ACC112 (cell line): ENCODE data around the gene TBXAS1.
A peak's percentile ranks its signal among the peaks of the same experiment; 100 is the strongest.

Experiments
- H2AFZ ChIP-seq: fragments of 200-600 bp; sonication (generic); one replicate; pipeline ENCODE4 v1.6.0; 2017; ENCODE audit warnings: antibody characterized with exemption, low read length; ENCODE audit not compliant: unreplicated experiment
- H3K27ac ChIP-seq: fragments of 200-600 bp; sonication (generic); 2 replicates; pipeline ENCODE4 v1.5.1; 2014; ENCODE audit warnings: low read depth, mild to moderate bottlenecking, antibody characterized with exemption, low read length, moderate library complexity
- H3K27me3 ChIP-seq: fragments of 200-600 bp; sonication (generic); 2 replicates; pipeline ENCODE4 v1.6.1; 2014; ENCODE audit warnings: mild to moderate bottlenecking, antibody characterized with exemption, low read length, moderate library complexity, mixed read lengths; ENCODE audit not compliant: insufficient read depth
- H3K36me3 ChIP-seq: fragments of 200-600 bp; sonication (generic); 2 replicates; pipeline ENCODE4 v1.6.1; 2016; ENCODE audit warnings: mild to moderate bottlenecking, antibody characterized with exemption, low read length, moderate library complexity, mixed read lengths; ENCODE audit not compliant: insufficient read depth
- H3K4me1 ChIP-seq: fragments of 200-600 bp; sonication (generic); one replicate; pipeline ENCODE4 v1.6.1; 2016; ENCODE audit warnings: low read length, mixed read lengths; ENCODE audit not compliant: insufficient read depth, unreplicated experiment, control insufficient read depth
- H3K4me3 ChIP-seq: fragments of 200-600 bp; sonication (generic); 2 replicates; pipeline ENCODE4 v1.5.1; 2014; ENCODE audit warnings: mild to moderate bottlenecking, low read depth, low read length
- H3K79me2 ChIP-seq: fragments of 200-600 bp; sonication (generic); one replicate; pipeline ENCODE4 v1.6.0; 2016; ENCODE audit warnings: low read length; ENCODE audit not compliant: control insufficient read depth, unreplicated experiment, insufficient read depth

Gene TBXAS1

GRCh38 chr7:139887992-139888481 lies 59.0 kb downstream of the TBXAS1 start:
- no peak overlapping the region for H2AFZ ChIP-seq
- no peaks in the 10 kb centered on the region for H3K27me3 ChIP-seq
- H3K4me3 ChIP-seq = no peak overlapping the region
- no peaks in the 10 kb centered on the region for H3K36me3 ChIP-seq
- peaks cover 8% of the 10 kb centered on the region for H3K4me1 ChIP-seq
- no peaks in the 10 kb centered on the region for H3K79me2 ChIP-seq
- no peak overlapping the region for H3K27ac ChIP-seq

DNA sequence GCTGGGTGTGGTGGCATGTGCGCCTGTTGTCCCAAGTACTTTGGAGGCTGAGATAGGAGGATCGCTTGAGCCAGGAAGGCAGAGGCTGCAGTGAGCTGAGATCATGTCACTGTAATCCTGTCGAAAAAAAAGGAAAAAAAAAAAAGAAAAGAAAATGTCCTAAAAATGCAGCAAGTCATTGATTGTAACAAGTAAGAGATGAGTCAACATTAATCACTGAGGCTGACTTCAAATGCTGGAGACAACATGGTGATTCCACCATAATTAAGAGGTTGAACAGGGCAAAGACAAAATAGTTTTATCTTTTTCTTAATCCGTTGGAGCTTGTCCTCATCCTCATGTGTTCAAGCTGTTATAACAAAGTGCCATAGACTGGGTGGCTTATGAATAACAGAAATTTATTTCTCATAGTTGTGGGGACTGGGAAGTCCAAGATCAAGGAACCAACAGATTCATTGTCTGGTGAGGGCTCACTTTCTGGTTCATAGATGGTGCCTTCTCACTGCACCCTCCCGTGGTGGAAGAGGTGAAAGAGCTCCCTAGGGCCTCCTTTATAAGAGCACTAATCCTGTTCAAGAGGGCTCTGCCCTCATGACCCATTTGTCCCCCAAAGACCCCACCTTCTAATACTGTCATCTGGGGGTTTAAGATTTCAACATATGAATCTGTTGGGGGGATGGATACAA lies 60.3 kb downstream of the TBXAS1 start:
- Histone ChIP-seq H3K4me1 (peaks cover 14% of the 10 kb centered on the region), H3K27ac (peak overlapping the region; percentile 69), H2AFZ (peak overlapping the region; percentile 87), H3K27me3 (no peaks in the 10 kb centered on the region), H3K79me2 (no peaks in the 10 kb centered on the region), H3K4me3 (no peak overlapping the region), H3K36me3 (no peaks in the 10 kb centered on the region)

GRCh38 chr7:139893461-139893860 lies 64.4 kb downstream of the TBXAS1 start:
- Histone ChIP-seq H2AFZ (no peak overlapping the region), H3K79me2 (no peaks in the 10 kb centered on the region), H3K27me3 (no peaks in the 10 kb centered on the region), H3K27ac (no peak overlapping the region), H3K36me3 (no peaks in the 10 kb centered on the region), H3K4me1 (peaks cover 14% of the 10 kb centered on the region), H3K4me3 (no peak overlapping the region)

GRCh38 chr7:139893999-139894398 lies 64.9 kb downstream of the TBXAS1 start:
- no peak overlapping the region for H3K27ac ChIP-seq
- peaks cover 13% of the 10 kb centered on the region for H3K4me1 ChIP-seq
- no peak overlapping the region for H3K4me3 ChIP-seq
- no peaks in the 10 kb centered on the region for H3K36me3 ChIP-seq
- no peak overlapping the region for H2AFZ ChIP-seq
- no peaks in the 10 kb centered on the region for H3K79me2 ChIP-seq
- no peaks in the 10 kb centered on the region for H3K27me3 ChIP-seq

- Histone ChIP-seq H2AFZ (no peak overlapping the region), H3K4me1 (peaks cover 5% of the 10 kb centered on the region), H3K4me3 (no peak overlapping the region), H3K27me3 (no peaks in the 10 kb centered on the region), H3K27ac (no peak overlapping the region), H3K36me3 (no peaks in the 10 kb centered on the region), H3K79me2 (no peaks in the 10 kb centered on the region)
Measured at GRCh38 chr7:139895141-139895829, 66.2 kb downstream of the TBXAS1 start.

DNA sequence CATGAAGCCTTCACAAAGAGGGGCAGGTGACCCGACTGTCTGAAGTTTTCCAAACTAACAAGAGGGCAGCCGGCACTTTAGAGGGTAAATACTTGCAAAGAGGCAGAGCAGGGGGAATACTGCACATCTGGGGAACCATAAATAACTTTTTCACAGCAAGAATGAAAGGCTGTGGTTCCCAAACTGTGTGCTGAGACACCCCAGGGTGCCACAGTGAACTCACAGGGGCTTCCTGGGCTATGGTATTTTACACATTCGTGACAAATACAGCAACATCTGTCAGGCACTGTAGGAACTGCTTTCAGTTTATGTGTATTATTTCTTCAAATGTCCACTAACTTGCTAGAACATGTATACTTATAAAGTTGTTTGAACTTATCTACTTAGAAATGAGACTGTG lies 67.2 kb downstream of the TBXAS1 start:
- H3K4me3 ChIP-seq = no peak overlapping the region
- H3K4me1 ChIP-seq = peaks cover 5% of the 10 kb centered on the region
- H3K79me2 ChIP-seq = no peaks in the 10 kb centered on the region
- no peaks in the 10 kb centered on the region for H3K27me3 ChIP-seq
- no peak overlapping the region for H2AFZ ChIP-seq
- H3K27ac ChIP-seq = no peak overlapping the region
- no peaks in the 10 kb centered on the region for H3K36me3 ChIP-seq

GRCh38 chr7:139896831-139897230 lies 67.8 kb downstream of the TBXAS1 start:
- no peaks in the 10 kb centered on the region for H3K79me2 ChIP-seq
- no peak overlapping the region for H2AFZ ChIP-seq
- peaks cover 5% of the 10 kb centered on the region for H3K4me1 ChIP-seq
- no peak overlapping the region for H3K4me3 ChIP-seq
- H3K27me3 ChIP-seq = no peaks in the 10 kb centered on the region
- no peaks in the 10 kb centered on the region for H3K36me3 ChIP-seq
- H3K27ac ChIP-seq = no peak overlapping the region

- no peak overlapping the region for H3K4me3 ChIP-seq
- H3K36me3 ChIP-seq = no peaks in the 10 kb centered on the region
- H3K27me3 ChIP-seq = no peaks in the 10 kb centered on the region
- no peak overlapping the region for H2AFZ ChIP-seq
- no peaks in the 10 kb centered on the region for H3K79me2 ChIP-seq
- peaks cover 5% of the 10 kb centered on the region for H3K4me1 ChIP-seq
- H3K27ac ChIP-seq = no peak overlapping the region
Measured at GRCh38 chr7:139897422-139898090, 68.5 kb downstream of the TBXAS1 start.

DNA sequence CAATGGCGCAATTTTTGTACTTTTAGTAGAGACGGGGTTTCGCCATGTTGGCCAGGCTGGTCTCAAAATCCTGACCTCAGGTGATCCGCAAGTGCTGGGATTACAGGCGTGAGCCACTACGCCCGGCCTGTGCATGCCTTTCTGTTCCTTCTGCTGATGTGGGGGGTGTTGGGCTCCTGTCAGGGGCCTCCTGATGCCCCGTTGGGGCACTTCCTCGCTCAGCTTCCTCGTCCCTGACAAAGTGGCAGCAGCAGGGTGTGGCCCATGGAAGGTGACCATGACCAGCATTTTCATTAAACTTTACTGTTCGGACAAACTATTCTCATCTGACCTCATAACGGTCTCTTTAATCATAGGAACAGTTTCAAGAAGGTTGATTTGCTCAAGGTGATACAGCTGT lies 69.4 kb downstream of the TBXAS1 start:
- Histone ChIP-seq H3K27ac (no peak overlapping the region), H3K4me1 (peaks cover 5% of the 10 kb centered on the region), H2AFZ (no peak overlapping the region), H3K4me3 (no peak overlapping the region), H3K79me2 (no peaks in the 10 kb centered on the region), H3K36me3 (no peaks in the 10 kb centered on the region), H3K27me3 (no peaks in the 10 kb centered on the region)

DNA sequence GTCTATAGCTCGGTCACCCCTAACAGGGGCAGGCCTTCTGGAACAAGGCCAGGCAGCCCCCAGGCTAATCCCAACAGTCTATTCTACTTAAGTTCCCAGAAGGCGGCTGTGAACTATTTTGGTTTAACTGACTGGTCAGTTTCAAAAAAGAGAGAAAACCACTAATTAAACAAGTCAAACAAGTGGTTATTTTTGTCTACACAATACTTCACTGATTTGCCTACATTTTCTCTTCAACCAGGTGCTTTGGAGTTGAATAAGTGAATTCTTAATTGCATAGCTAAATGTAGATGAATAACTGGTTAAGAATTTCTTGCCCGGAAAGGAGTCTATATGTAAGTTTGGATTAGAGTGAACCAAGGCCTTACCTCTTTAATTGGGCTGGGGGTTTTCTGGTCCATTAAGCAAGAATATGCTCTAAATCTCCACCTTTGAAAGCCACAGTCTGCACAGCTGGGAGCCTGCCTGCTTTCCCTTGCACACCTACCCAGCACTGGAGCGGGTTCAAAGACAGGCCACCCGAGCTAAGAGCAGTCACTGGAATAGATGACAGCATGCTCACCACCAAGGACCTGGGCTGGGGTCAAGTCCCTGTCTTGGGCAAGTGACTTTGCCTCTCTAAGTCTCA lies 70.4 kb downstream of the TBXAS1 start:
- no peak overlapping the region for H2AFZ ChIP-seq
- H3K4me1 ChIP-seq = no peaks in the 10 kb centered on the region
- no peak overlapping the region for H3K27ac ChIP-seq

More for the DNA sequence above, 70.4 kb downstream of the TBXAS1 start:
- Histone ChIP-seq H3K4me3 (no peak overlapping the region), H3K27me3 (no peaks in the 10 kb centered on the region), H3K79me2 (no peaks in the 10 kb centered on the region), H3K36me3 (no peaks in the 10 kb centered on the region)
